ENCODE data around the gene SGCA. TPM values are rescaled to one million over a fixed set of nuclear protein-coding genes. Genes with fewer than 3 reads are reported as not detected.
A peak's percentile ranks its signal among the peaks of the same experiment; 100 is the strongest.

The SGCA gene
- total RNA-seq, 1 donor from 2014 or later = not detected

- no peak for DNase-seq
Measured at GRCh38 chr17:50134206-50135110, 31.3 kb upstream of the SGCA start.

- no peak for DNase-seq
Measured at GRCh38 chr17:50135316-50136095, 30.3 kb upstream of the SGCA start.

GRCh38 chr17:50136096-50136687 is 29.6 kb upstream of the SGCA start:
- no peak for DNase-seq

GRCh38 chr17:50137042-50137441 is 28.8 kb upstream of the SGCA start:
- DNase-seq = no peak

- no peak for DNase-seq
Measured at GRCh38 chr17:50139185-50139783, 26.5 kb upstream of the SGCA start.

- DNase-seq = peak; percentile 52
Measured at GRCh38 chr17:50139950-50140885, 25.6 kb upstream of the SGCA start.

- no peak for DNase-seq
Measured at GRCh38 chr17:50141026-50141744, 24.6 kb upstream of the SGCA start.

- no peak for DNase-seq
Measured at GRCh38 chr17:50141745-50142110, 24.1 kb upstream of the SGCA start.

GRCh38 chr17:50143461-50144176 is 22.2 kb upstream of the SGCA start:
- DNase-seq = no peak

- no peak for DNase-seq
Measured at GRCh38 chr17:50144355-50144754, 21.4 kb upstream of the SGCA start.

GRCh38 chr17:50144845-50145531 is 20.8 kb upstream of the SGCA start:
- no peak for DNase-seq

GRCh38 chr17:50145532-50146229 is 20.1 kb upstream of the SGCA start:
- DNase-seq = no peak

GRCh38 chr17:50146230-50146926 is 19.4 kb upstream of the SGCA start:
- no peak for DNase-seq

GRCh38 chr17:50146927-50147665 is 18.7 kb upstream of the SGCA start:
- no peak for DNase-seq

- no peak for DNase-seq
Measured at GRCh38 chr17:50147841-50148225, 18.0 kb upstream of the SGCA start.

- DNase-seq = no peak
Measured at GRCh38 chr17:50148226-50149090, 17.3 kb upstream of the SGCA start.

- DNase-seq = no peak
Measured at GRCh38 chr17:50149091-50149416, 16.8 kb upstream of the SGCA start.

Measured in occipital lobe (tissue), 2 donors.